ENCODE results near the gene LBR.
"Not testable (repeated sequence)": the region's sequence is repeated elsewhere in the genome, so short reads cannot be mapped to it uniquely, and the experiment has no call there.

The LBR gene

GRCh38 chr1:225418059-225418458, 9.8 kb downstream of the LBR start:
- DNase-seq: no peak

GRCh38 chr1:225415967-225416745, 11.7 kb downstream of the LBR start:
- no peak for DNase-seq

- peak; percentile 33 for DNase-seq
Measured at GRCh38 chr1:225415307-225415706, 12.5 kb downstream of the LBR start.

- DNase-seq: peak; percentile 50
Measured at GRCh38 chr1:225413708-225414375, 14.0 kb downstream of the LBR start.

GRCh38 chr1:225412803-225413351, 15.0 kb downstream of the LBR start:
- no peak for DNase-seq

GRCh38 chr1:225412321-225412720, 15.5 kb downstream of the LBR start:
- DNase-seq: no peak

- no peak for DNase-seq
Measured at GRCh38 chr1:225410036-225410435, 17.8 kb downstream of the LBR start.

- no peak for DNase-seq
Measured at GRCh38 chr1:225409051-225409450, 18.8 kb downstream of the LBR start.

- no peak for DNase-seq
Measured at GRCh38 chr1:225408249-225408648, 19.6 kb downstream of the LBR start.

GRCh38 chr1:225407755-225408154, 20.1 kb downstream of the LBR start:
- no peak for DNase-seq

- peak; percentile 13 for DNase-seq
Measured at GRCh38 chr1:225406976-225407725, 20.7 kb downstream of the LBR start.

- no peak for DNase-seq
Measured at GRCh38 chr1:225400968-225401367, 26.9 kb downstream of the LBR start.

GRCh38 chr1:225396357-225396756, 31.5 kb downstream of the LBR start:
- DNase-seq: no peak

GRCh38 chr1:225389843-225390242, 38.0 kb downstream of the LBR start:
- DNase-seq: no peak

- DNase-seq: peak; percentile 12
Measured at GRCh38 chr1:225388372-225388771, 39.5 kb downstream of the LBR start.

GRCh38 chr1:225386860-225387259, 41.0 kb downstream of the LBR start:
- DNase-seq: not testable (repeated sequence)

GRCh38 chr1:225380691-225381090, 47.1 kb downstream of the LBR start:
- DNase-seq: no peak

- no peak for DNase-seq
Measured at GRCh38 chr1:225378880-225379279, 49.0 kb downstream of the LBR start.

- no peak for DNase-seq
Measured at GRCh38 chr1:225374996-225375395, 52.8 kb downstream of the LBR start.

GRCh38 chr1:225373155-225373554, 54.7 kb downstream of the LBR start:
- DNase-seq: no peak

GRCh38 chr1:225371366-225372010, 56.4 kb downstream of the LBR start:
- no peak for DNase-seq

GRCh38 chr1:225368036-225368552, 59.7 kb downstream of the LBR start:
- no peak for DNase-seq

- DNase-seq: no peak
Measured at GRCh38 chr1:225366552-225366951, 61.3 kb downstream of the LBR start.

Measured in hematopoietic multipotent progenitor cell treated with erythropoietin and hydrocortisone succinate and interleukin-3 and kit ligand, for 4 days (in vitro differentiated cells).